Aortic smooth muscle cell (primary cell): ENCODE measurements around the gene STPG2. TPM values are rescaled to one million over a fixed set of nuclear protein-coding genes. Genes with fewer than 3 reads are reported as not detected.

Experiments
- total RNA-seq: library from RNA; depleted of rRNA; stranded (reverse); fragments of >200 nt; gene quantifications from 2 replicates; pipeline ENCODE4 v1.2.3, GENCODE V29; 2014

Gene STPG2
- total RNA-seq = 0.06 and 0.13 TPM in 2 replicates

DNA sequence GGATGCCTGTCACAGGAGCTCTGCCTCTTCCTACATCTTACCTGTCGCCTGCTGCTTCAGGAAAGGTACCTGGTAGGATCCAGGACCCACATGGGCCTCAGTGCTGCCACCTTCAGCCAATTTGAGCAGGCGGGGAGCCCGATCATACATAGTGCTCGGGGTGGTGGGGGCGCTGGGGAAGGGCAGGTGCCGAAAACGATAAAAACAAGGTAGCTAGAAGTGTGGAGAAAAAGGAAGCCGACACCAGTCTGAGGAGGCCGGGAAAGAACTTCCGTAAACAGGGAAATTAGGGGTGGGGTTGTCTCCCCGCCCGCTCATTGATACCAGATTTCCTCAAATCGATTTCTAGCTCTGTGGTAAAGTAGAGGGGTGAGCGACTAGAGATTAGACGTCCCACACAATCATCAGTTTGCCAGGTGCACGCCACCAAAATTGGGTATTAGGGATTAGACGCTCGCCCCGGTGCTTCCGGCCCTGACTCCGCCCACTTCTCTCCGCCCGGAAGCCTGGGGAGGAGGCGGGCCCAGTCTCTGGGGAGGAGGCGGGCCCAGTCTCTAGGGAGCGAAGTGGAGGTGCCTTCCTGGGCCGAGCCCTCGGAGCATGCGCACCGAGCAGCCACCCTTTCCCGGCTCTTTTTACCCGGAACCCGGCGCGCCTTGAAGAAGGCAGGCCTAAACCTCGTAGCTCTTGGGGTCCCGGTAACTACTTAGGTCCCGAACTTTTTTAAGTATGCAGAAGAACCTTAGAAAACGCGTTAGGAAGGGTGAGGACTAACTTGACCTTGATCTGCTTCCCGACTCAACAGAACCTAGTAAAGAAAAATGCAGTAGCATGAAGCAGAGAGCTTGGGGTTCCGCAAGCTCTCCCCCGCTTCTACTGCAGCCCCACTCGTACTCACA, at the start of gene STPG2:
Gene STPG2, minus strand, starts transcription at position 476 of the 899 bp plus-strand sequence.

Other genes with a start within 250 kb of the STPG2 start
- gene RAP1GDS1, start 117.9 kb upstream of the STPG2 start, total RNA-seq = 42.3 and 47.6 TPM in 2 replicates